Adrenal gland (tissue), 12 donors: ENCODE data around the gene CWF19L2. TPM values are rescaled to one million over a fixed set of nuclear protein-coding genes. Genes with fewer than 3 reads are reported as not detected.
A peak's percentile ranks its signal among the peaks of the same experiment; 100 is the strongest.
"Not testable (repeated sequence)": the region's sequence is repeated elsewhere in the genome, so short reads cannot be mapped to it uniquely, and the experiment has no call there.

Experiments
- DNase-seq, 7 donors: peaks; one replicate each; pipeline ENCODE4 v3.0.0-alpha.2; 2019 to 2020
- H3K27ac ChIP-seq, 5 donors: fragments of 200-600 bp; sonication (generic) in 4 of 5; 1 replicate in 3 of 5; 2 replicates in 2 of 5; pipeline versions ENCODE4 v1.5.1 to v1.8.0; 2016 to 2020; ENCODE audit warnings: mild to moderate bottlenecking in 1 of 5
- H3K27me3 ChIP-seq: fragments of 200-600 bp; 2 replicates; pipeline ENCODE4 v1.8.0; 2021
- H3K36me3 ChIP-seq, 2 donors: fragments of 200-600 bp; replicated peaks in 1 of 2; 1 replicate in 1 of 2; 2 replicates in 1 of 2; pipeline versions ENCODE4 v1.5.1 to v1.8.0; 2018 to 2022
- H3K4me1 ChIP-seq, 2 donors: fragments of 200-600 bp; replicated peaks in 1 of 2; 1 replicate in 1 of 2; 2 replicates in 1 of 2; pipeline versions ENCODE4 v1.5.1 to v1.8.0; 2018 to 2021
- H3K4me3 ChIP-seq, 4 donors: fragments of 200-600 bp; sonication (generic) in 3 of 4; one replicate each; pipeline ENCODE4 v1.5.1; 2016 to 2018
- H3K9me3 ChIP-seq, 3 donors: fragments of 200-600 bp; sonication (generic) in 1 of 3; replicated peaks in 1 of 3; 1 replicate in 2 of 3; 2 replicates in 1 of 3; pipeline versions ENCODE4 v1.5.1 to v1.8.0; 2016 to 2021
- POLR2A ChIP-seq, 2 donors: fragments of 450-650 bp; IDR thresholded peaks; one replicate each; pipeline ENCODE4 v1.6.1; 2017; ENCODE audit warnings: antibody characterized with exemption in 2 of 2, mild to moderate bottlenecking in 2 of 2, moderate library complexity in 1 of 2
- WGBS, 4 donors: extraction: QIAGEN DNeasy Blood & Tissue Kit in 2 of 4; methylation state at CpG; one replicate each; pipeline versions ENCODE4 v1.1.5 to v1.1.7; 2013 to 2017; 5-methylcytosine and 5-hydroxymethylcytosine counted together
- intact Hi-C, 2 donors: fragments of 100-400 bp; cut with DNase I; formaldehyde crosslinking; loops; one replicate each; pipeline versions ENCODE4 v1.14.1 to v1.15.0; 2022 to 2023
- polyA plus RNA-seq, 3 donors: library from polyadenylated mRNA; stranded (reverse); fragments of 200-250 nt in 2 of 3; fragments of 350-450 nt in 1 of 3; fragmentation: Illumina TruSeq in 1 of 3; extraction: RNeasy Lipid Tissue Mini Kit (QIAGEN cat#74804) in 1 of 3; gene quantifications; one replicate each; pipeline ENCODE4 v1.2.3, GENCODE V29; 2013 to 2014
- total RNA-seq, 9 donors: library from RNA; depleted of rRNA in 4 of 9; stranded (reverse); fragments of >200 nt in 4 of 9; fragments of 120-200 nt in 1 of 9; fragmentation: NEBNext Ultra II Directional in 1 of 9; extraction: Animal tissue kit (Norgen Biotek cat#: 25700) in 1 of 9; gene quantifications; one replicate each; pipeline versions ENCODE4 v1.1.0 to v1.2.4, GENCODE V29; 2013 to 2023
- TF ChIP-seq, protein P1 (sequence below), 6 experiments: fragments of 450-650 bp in 4 of 6; fragments of 200-600 bp in 2 of 6; sonication (generic) in 1 of 6; IDR thresholded peaks; 1 replicate in 5 of 6; 2 replicates in 1 of 6; pipeline versions ENCODE4 v1.5.1 to v1.8.0; 2016 to 2021; ENCODE audit warnings: antibody characterized with exemption in 6 of 6, mild to moderate bottlenecking in 2 of 6, moderate library complexity in 1 of 6
- donor health status: healthy with polysubstance abuse.
- donor health status: Bipolar disorder and iron deficiency.
- donor health status: DM: yes; HTN: yes; CAD: no.
- donor health status: DM: no; HTN: no; CAD: no.
- donor health status: DM: no; HTN: no; CAD: no.
- donor health status: DM: yes; HTN: yes; CAD: no.

The CWF19L2 gene
- total and polyA plus RNA-seq, 12 donors = 6.5 to 24.6 (median 13.5) TPM

DNA sequence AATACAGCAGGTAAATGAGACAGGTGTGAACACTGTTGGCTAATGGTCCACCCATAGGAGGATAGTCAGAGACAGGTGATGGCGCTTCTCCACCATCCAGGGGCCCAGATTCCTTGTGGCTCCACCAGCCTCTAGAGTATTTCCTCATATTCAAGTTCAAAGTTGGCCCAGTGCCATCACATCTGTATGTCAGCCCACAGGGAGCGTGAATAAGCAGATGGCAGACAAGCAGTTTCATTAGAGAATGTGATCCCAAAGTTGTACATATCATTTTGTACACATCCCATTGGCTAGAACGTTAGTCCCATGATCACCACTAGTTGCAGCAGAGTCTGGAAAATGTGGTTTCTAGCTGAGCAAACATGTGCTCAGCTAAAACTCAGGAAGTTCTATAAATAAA, 11.0 kb upstream of the CWF19L2 start:
- H3K36me3 ChIP-seq = no peaks in the 10 kb centered on the region
- H3K4me3 ChIP-seq = no peak overlapping the region
- H3K4me1 ChIP-seq = no peaks in the 10 kb centered on the region
- H3K9me3 ChIP-seq = no peaks in the 10 kb centered on the region
- DNase-seq = peak in 1 of 7 donors; percentile 18
- WGBS, 4 donors = 37 to 52% (median 52%) methylated on average over 3 of the region's 3 CpGs
- TF ChIP-seq, protein P1, sequence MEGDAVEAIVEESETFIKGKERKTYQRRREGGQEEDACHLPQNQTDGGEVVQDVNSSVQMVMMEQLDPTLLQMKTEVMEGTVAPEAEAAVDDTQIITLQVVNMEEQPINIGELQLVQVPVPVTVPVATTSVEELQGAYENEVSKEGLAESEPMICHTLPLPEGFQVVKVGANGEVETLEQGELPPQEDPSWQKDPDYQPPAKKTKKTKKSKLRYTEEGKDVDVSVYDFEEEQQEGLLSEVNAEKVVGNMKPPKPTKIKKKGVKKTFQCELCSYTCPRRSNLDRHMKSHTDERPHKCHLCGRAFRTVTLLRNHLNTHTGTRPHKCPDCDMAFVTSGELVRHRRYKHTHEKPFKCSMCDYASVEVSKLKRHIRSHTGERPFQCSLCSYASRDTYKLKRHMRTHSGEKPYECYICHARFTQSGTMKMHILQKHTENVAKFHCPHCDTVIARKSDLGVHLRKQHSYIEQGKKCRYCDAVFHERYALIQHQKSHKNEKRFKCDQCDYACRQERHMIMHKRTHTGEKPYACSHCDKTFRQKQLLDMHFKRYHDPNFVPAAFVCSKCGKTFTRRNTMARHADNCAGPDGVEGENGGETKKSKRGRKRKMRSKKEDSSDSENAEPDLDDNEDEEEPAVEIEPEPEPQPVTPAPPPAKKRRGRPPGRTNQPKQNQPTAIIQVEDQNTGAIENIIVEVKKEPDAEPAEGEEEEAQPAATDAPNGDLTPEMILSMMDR (IDR thresholded peaks at IDR 0.05) = no peak
- TF ChIP-seq POLR2A (IDR thresholded peaks at IDR 0.05) = no peak
- peaks cover 5% of the 10 kb centered on the region for H3K27me3 ChIP-seq
- H3K27ac ChIP-seq = no peak overlapping the region
- intact Hi-C loops = no loop called here

DNA sequence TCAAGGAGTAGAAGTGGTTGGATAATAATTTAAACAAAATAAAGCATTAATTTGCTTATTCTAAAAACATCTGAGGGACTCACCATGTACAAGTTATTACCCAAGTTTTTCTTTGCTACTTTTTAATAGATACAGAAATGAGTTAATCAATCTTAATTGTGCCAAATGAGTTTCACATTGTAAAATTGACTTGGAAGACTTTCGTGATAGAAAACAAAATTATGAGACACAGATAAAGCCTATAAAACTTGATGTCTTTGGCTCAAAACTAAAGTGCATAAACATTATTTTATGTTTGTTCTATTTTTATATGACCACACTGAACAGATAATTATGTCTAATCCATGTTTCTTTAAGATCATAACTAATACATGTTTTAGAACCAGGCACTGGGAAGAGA, 10.1 kb upstream of the CWF19L2 start:
- Histone ChIP-seq H3K27me3 (peaks cover 5% of the 10 kb centered on the region), H3K4me3 (no peak overlapping the region), H3K9me3 (no peaks in the 10 kb centered on the region), H3K4me1 (no peaks in the 10 kb centered on the region), H3K27ac (no peak overlapping the region), H3K36me3 (no peaks in the 10 kb centered on the region)
- DNase-seq = no peak
- intact Hi-C loops = no loop called here
- no peak for TF ChIP-seq POLR2A (IDR thresholded peaks at IDR 0.05)
- TF ChIP-seq, protein P1 (IDR thresholded peaks at IDR 0.05) = no peak
- WGBS, 4 donors = 43 to 56% (median 50%) methylated on average over 1 of the region's 1 CpG

DNA sequence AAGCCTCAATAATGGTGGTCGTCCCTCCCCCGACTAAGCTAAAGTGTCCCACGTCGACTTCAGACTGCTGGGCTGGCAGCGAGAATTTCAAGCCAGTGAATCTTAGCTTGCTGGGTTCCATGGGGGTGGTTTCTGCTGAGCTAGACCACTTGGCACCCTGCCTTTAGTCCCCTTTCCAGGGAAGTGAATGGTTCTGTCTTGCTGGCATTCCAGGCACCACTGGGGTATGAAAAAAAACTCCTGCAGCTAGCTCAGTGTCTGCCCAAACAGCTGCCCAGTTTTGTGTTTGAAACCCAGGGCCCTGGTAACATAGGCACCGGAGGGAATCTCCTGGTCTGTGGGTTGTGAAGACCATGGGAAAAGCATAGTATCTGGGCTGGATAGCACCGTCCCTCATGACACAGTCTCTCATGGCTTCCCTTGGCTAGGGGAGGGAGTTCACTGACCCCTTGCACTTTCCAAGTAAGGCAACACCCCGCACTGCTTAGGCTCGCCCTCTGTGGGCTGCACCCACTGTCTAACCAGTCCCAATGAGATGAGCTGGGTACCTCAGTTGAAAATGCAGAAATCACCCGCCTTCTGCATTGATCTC, 8.7 kb upstream of the CWF19L2 start:
- H3K4me1 ChIP-seq, H3K27ac ChIP-seq, intact Hi-C loops, H3K27me3 ChIP-seq, H3K9me3 ChIP-seq, H3K36me3 ChIP-seq, DNase-seq, H3K4me3 ChIP-seq: not testable (repeated sequence)
- 74 to 85% (median 76%) methylated on average over 9 to 10 of the region's 10 CpGs for WGBS, 4 donors

DNA sequence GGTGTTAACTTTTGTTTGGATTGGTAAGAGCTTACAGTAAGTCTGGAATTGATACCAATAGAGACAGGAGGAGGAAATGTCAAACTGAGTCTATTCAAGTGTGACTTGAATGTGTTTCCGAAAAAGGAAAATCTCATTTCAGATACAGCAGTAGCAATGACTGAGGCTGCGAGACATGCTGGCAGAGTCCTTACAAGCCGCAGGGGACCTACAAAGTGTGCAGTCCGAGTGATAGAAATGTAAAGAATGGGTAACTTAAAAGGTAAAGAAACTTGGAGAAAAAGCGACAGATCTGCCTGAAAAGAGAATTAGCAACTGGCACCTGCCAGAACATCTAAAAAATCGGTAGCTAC, 444 bp downstream of the CWF19L2 start:
- Histone ChIP-seq H3K4me3 (peak overlapping the region; percentile 47 to 99 (median 77)), H3K4me1 (peaks cover 15 to 22% of the 10 kb centered on the region in 2 donors), H3K27ac (peak overlapping the region in 3 of 5 donors; percentile 52 to 72 (median 68)), H3K9me3 (no peaks in the 10 kb centered on the region), H3K27me3 (no peaks in the 10 kb centered on the region), H3K36me3 (peaks cover 0 to 18% of the 10 kb centered on the region in 2 donors)
- WGBS, 4 donors = 0 to 1% (median 1%) methylated on average over 6 of the region's 6 CpGs
- no peak for DNase-seq
- no peak for TF ChIP-seq POLR2A (IDR thresholded peaks at IDR 0.05)
- TF ChIP-seq, protein P1 (IDR thresholded peaks at IDR 0.05) = no peak
- intact Hi-C loops = no loop called here

DNA sequence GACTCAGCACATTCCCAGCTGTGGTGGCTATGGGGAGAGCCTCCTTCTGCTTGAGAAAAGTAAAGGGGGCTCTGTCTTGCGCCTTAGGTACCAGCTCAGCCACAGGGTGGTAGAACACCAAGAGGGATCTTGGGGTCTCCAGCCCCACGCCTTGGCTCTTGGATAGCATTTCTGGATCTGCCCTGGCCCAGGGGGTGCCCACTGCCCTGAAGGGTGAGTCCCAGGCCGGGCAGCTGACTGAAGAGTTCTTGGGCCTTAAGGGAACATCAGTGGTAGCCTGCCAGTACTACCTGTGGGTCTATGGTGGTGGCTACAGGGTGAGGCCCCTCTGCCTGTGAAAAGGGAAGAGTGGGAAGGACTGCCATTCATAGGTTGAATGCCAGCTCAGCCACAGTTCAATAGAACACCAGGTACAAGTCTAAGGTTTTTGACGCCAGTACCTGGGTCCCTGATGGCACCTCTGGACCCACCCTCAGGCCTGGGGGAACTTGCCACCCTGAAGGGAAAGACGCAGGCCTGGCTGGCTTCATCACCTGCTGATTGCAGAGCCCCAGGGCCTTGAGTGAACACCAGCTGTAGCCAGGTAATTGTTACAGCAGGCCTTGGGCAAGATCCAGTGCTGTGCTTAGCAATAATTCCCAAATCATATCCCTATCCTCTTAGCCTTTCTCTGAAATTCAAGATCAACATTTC, 3.9 kb downstream of the CWF19L2 start:
- WGBS, 4 donors = 80 to 97% (median 94%) methylated on average over 1 to 5 of the region's 5 CpGs
- no peak overlapping the region for H3K27ac ChIP-seq

More for the DNA sequence above, 3.9 kb downstream of the CWF19L2 start:
- TF ChIP-seq POLR2A (IDR thresholded peaks at IDR 0.05) = no peak
- TF ChIP-seq, protein P1 (IDR thresholded peaks at IDR 0.05) = no peak
- Histone ChIP-seq H3K4me1 (peaks cover 15 to 22% of the 10 kb centered on the region in 2 donors), H3K9me3 (no peaks in the 10 kb centered on the region), H3K36me3 (peaks cover 0 to 18% of the 10 kb centered on the region in 2 donors), H3K4me3 (no peak overlapping the region), H3K27me3 (no peaks in the 10 kb centered on the region)
- intact Hi-C loops = no loop called here
- no peak for DNase-seq
